ENCODE data around the gene RAB3B. TPM values are rescaled to one million over a fixed set of nuclear protein-coding genes. Genes with fewer than 3 reads are reported as not detected.

Gene RAB3B
- total and polyA plus RNA-seq, 9 of the 15 experiments (the other 6 are each of a cell fraction or from before 2014, with no cell fraction given), result 0.07 to 0.47 (median 0.27) TPM

GRCh38 chr1:51937112-51937511 is 53.4 kb downstream of the RAB3B start (continued):
- TF ChIP-seq CCNT2 (IDR thresholded peaks at IDR 0.05; ENCODE audit: borderline replicate concordance, extremely low read depth, insufficient read length, low read depth, low read length) (no peak), ZBTB8A (IDR thresholded peaks at IDR 0.05; ENCODE audit: partially characterized antibody) (no peak)

GRCh38 chr1:51936531-51936930 is 54.0 kb downstream of the RAB3B start:
- WGBS (ENCODE audit: insufficient coverage, low coverage, missing lambda C conversion rate), result 0% methylated on average over 2 of the region's 4 CpGs
- FAIRE-seq, result no peak
- TF ChIP-seq NFRKB (IDR thresholded peaks at IDR 0.05; ENCODE audit: low read depth) (no peak), SLC30A9 (CRISPR knock-in tag; IDR thresholded peaks at IDR 0.05) (no peak), TAF1 (IDR thresholded peaks at IDR 0.05; ENCODE audit: control insufficient read depth, extremely low read depth, insufficient read depth, low read length, severe bottlenecking) (no peak), GATAD2A (IDR thresholded peaks at IDR 0.05) (no peak), ZNF324 (CRISPR knock-in tag; IDR thresholded peaks at IDR 0.05) (no peak), WHSC1 (IDR thresholded peaks at IDR 0.05; ENCODE audit: low read length) (no peak), E4F1 (CRISPR knock-in tag; IDR thresholded peaks at IDR 0.05; ENCODE audit: borderline replicate concordance) (no peak), ZBTB26 (CRISPR knock-in tag; IDR thresholded peaks at IDR 0.05) (no peak), GTF2F1 (IDR thresholded peaks at IDR 0.05; ENCODE audit: low read depth, low read length) (no peak), ZNF717 (CRISPR knock-in tag; IDR thresholded peaks at IDR 0.05) (no peak), IFI16 (CRISPR knock-in tag; IDR thresholded peaks at IDR 0.05) (no peak), NCOA2 (IDR thresholded peaks at IDR 0.05; ENCODE audit: partially characterized antibody in 2 of 2) (no peak), ZNF507 (tag; conservative IDR thresholded peaks at IDR 0.05) (no peak), MLX (CRISPR knock-in tag; conservative IDR thresholded peaks at IDR 0.05) (no peak), MTF1 (CRISPR knock-in tag; IDR thresholded peaks at IDR 0.05; ENCODE audit: borderline replicate concordance) (no peak)

More at GRCh38 chr1:51936531-51936930, 54.0 kb downstream of the RAB3B start:
- POLR2A ChIA-PET, result interaction anchor here (0.6 to 1.5 kb wide), 3 partner anchors 11 to 48 kb away, joined by 3 to 4 read pairs (median 3); no protein-coding TSS in a partner anchor
- H3K4me3 ChIP-seq, result no peak overlapping the region
- no peaks in the 10 kb centered on the region for H3K27me3 ChIP-seq (ENCODE audit: control insufficient read depth in 2 of 2, insufficient read depth in 2 of 2, low read length in 2 of 2)
- ATAC-seq, result peak; percentile 86
- H3K4me2 ChIP-seq (ENCODE audit: insufficient read depth, low read length), result no peak overlapping the region; the same call in 1 of the 2 replicates
- no peaks in the 10 kb centered on the region for H3K36me3 ChIP-seq (ENCODE audit: control insufficient read depth, insufficient read depth, low read length)
- in situ Hi-C loops (cut with MboI), result loop anchor here (10.0 kb wide), 1 partner anchor 58 kb away; the partner anchor contains the start of gene RAB3B
- peak overlapping the region; percentile 67 for H2AFZ ChIP-seq (ENCODE audit: low read depth, low read length)
- H3K27ac ChIP-seq (ENCODE audit: extremely low read depth, low read depth, low read length), result no peak overlapping the region
- DNase-seq (ENCODE audit: extremely low read depth in 1 of 4, low spot score in 3 of 4), result peak in 1 of 4 experiments; percentile 39
- no TSS peak for BruUV-seq (replicated peaks)
- H3K9me1 ChIP-seq (ENCODE audit: control insufficient read depth, insufficient read depth, low read length), result no peaks in the 10 kb centered on the region
- CTCF ChIA-PET (ENCODE audit: low intra/inter-chr PET ratio), result no interaction called here
- intact Hi-C loops (cut with micrococcal nuclease), result no loop called here
- H3K4me1 ChIP-seq (replicated peaks in 1 of 2; ENCODE audit: control insufficient read depth in 2 of 2, insufficient read depth in 2 of 2, low read length in 2 of 2), result no peaks in the 10 kb centered on the region
- H3K79me2 ChIP-seq (ENCODE audit: control insufficient read depth, insufficient read depth, low read length), result no peaks in the 10 kb centered on the region
- H3K9me3 ChIP-seq (replicated peaks; ENCODE audit: control insufficient read depth, insufficient read depth, low read depth, low read length), result no peaks in the 10 kb centered on the region
- H4K20me1 ChIP-seq (replicated peaks; ENCODE audit: control insufficient read depth, insufficient read depth, low read length), result no peaks in the 10 kb centered on the region
- H3K9ac ChIP-seq (ENCODE audit: insufficient read depth in 1 of 2, low read depth in 2 of 2, low read length in 2 of 2), result no peak overlapping the region
